Measurements from ENCODE around the gene ENDOD1. TPM values are rescaled to one million over a fixed set of nuclear protein-coding genes. Genes with fewer than 3 reads are reported as not detected.

ENDOD1 gene
- total RNA-seq, 1 experiment from 2014 or later: 28.2 TPM

- no peaks in the 10 kb centered on the region; the same call in 1 of the 2 replicates for H3K4me1 ChIP-seq (ENCODE audit: control insufficient read depth, insufficient read depth, low read length)
- TF ChIP-seq POLR2AphosphoS5 (IDR thresholded peaks at IDR 0.05; ENCODE audit: low read depth, low read length): no peak
- TF ChIP-seq, protein P1, sequence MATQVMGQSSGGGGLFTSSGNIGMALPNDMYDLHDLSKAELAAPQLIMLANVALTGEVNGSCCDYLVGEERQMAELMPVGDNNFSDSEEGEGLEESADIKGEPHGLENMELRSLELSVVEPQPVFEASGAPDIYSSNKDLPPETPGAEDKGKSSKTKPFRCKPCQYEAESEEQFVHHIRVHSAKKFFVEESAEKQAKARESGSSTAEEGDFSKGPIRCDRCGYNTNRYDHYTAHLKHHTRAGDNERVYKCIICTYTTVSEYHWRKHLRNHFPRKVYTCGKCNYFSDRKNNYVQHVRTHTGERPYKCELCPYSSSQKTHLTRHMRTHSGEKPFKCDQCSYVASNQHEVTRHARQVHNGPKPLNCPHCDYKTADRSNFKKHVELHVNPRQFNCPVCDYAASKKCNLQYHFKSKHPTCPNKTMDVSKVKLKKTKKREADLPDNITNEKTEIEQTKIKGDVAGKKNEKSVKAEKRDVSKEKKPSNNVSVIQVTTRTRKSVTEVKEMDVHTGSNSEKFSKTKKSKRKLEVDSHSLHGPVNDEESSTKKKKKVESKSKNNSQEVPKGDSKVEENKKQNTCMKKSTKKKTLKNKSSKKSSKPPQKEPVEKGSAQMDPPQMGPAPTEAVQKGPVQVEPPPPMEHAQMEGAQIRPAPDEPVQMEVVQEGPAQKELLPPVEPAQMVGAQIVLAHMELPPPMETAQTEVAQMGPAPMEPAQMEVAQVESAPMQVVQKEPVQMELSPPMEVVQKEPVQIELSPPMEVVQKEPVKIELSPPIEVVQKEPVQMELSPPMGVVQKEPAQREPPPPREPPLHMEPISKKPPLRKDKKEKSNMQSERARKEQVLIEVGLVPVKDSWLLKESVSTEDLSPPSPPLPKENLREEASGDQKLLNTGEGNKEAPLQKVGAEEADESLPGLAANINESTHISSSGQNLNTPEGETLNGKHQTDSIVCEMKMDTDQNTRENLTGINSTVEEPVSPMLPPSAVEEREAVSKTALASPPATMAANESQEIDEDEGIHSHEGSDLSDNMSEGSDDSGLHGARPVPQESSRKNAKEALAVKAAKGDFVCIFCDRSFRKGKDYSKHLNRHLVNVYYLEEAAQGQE (IDR thresholded peaks at IDR 0.05; ENCODE audit: insufficient read depth in 1 of 2, low read depth in 2 of 2, low read length in 1 of 2): no peak
- TF ChIP-seq TCF7L2 (IDR thresholded peaks at IDR 0.05; ENCODE audit: low read depth, low read length): no peak
- TF ChIP-seq CTCF (IDR thresholded peaks at IDR 0.05): no peak
- no peak for TF ChIP-seq SIN3A (IDR thresholded peaks at IDR 0.05; ENCODE audit: borderline replicate concordance, insufficient read depth, low read depth, low read length)
- no peaks in the 10 kb centered on the region for H3K9me3 ChIP-seq (ENCODE audit: control insufficient read depth, insufficient read depth, low read depth, low read length)
- POLR2A ChIA-PET: no interaction called here
- no peaks in the 10 kb centered on the region for H3K27me3 ChIP-seq (ENCODE audit: control insufficient read depth, insufficient read depth, low read length)
- intact Hi-C loops (cut with micrococcal nuclease; ENCODE audit: unreplicated experiment) (no loop called here), in situ Hi-C loops (cut with HindIII; ENCODE audit: low pct_unique_long_range_greater_than_20kb, low sequenced_read_pairs) (no loop called here)
- no peak for DNase-seq (ENCODE audit: low read depth, low spot score)
- CTCF ChIA-PET: no interaction called here
- H3K27ac ChIP-seq (ENCODE audit: low read length): no peak overlapping the region
- no peak overlapping the region for H3K4me3 ChIP-seq (ENCODE audit: low read depth in 2 of 2, low read length in 2 of 2)
- no peaks in the 10 kb centered on the region for H3K36me3 ChIP-seq (ENCODE audit: control insufficient read depth, insufficient read depth, low read length)
- no TSS peak for BruUV-seq (replicated peaks)
- no peak for ATAC-seq
These were observed 43.3 kb downstream of the ENDOD1 start for GRCh38 chr11:95132956-95133355.

DNA sequence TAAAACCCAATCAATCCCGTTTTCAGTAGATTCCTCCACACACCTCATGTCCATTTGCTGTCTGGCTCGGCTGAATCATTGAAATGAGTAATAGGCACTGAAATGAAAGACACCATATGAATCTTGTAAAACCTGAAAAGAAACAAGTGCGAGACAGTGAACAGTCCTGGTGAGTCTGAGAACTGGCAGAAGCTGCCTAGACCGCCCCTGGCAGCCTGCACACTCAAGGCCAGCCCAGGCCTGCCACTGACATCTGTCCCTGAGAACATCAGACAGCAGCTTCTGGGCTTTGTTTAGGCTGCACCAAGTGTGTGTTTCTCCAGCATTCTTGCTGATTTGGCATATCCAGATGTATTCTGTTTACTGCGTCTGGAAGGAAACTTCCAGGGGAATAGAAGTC is 44.8 kb downstream of the ENDOD1 start:
- ChIA-PET CTCF (no interaction called here), POLR2A (no interaction called here)
- no peaks in the 10 kb centered on the region for H3K9me3 ChIP-seq (ENCODE audit: control insufficient read depth, insufficient read depth, low read depth, low read length)
- no peaks in the 10 kb centered on the region for H3K36me3 ChIP-seq (ENCODE audit: control insufficient read depth, insufficient read depth, low read length)
- no peak for DNase-seq (ENCODE audit: low read depth, low spot score)
- TF ChIP-seq SIN3A (IDR thresholded peaks at IDR 0.05; ENCODE audit: borderline replicate concordance, insufficient read depth, low read depth, low read length) (no peak), POLR2AphosphoS5 (IDR thresholded peaks at IDR 0.05; ENCODE audit: low read depth, low read length) (no peak), CTCF (IDR thresholded peaks at IDR 0.05) (no peak), TCF7L2 (IDR thresholded peaks at IDR 0.05; ENCODE audit: low read depth, low read length) (no peak)
- TF ChIP-seq, protein P1 (IDR thresholded peaks at IDR 0.05; ENCODE audit: insufficient read depth in 1 of 2, low read depth in 2 of 2, low read length in 1 of 2): no peak
- no peaks in the 10 kb centered on the region; the same call in 1 of the 2 replicates for H3K4me1 ChIP-seq (ENCODE audit: control insufficient read depth, insufficient read depth, low read length)
- intact Hi-C loops (cut with micrococcal nuclease; ENCODE audit: unreplicated experiment): no loop called here
- ATAC-seq: no peak
- H3K27ac ChIP-seq (ENCODE audit: low read length): no peak overlapping the region
- peaks cover under 1% of the 10 kb centered on the region; the same call in 1 of the 2 replicates for H3K27me3 ChIP-seq (ENCODE audit: control insufficient read depth, insufficient read depth, low read length)
- BruUV-seq (replicated peaks): no TSS peak
- no peak overlapping the region for H3K4me3 ChIP-seq (ENCODE audit: low read depth in 2 of 2, low read length in 2 of 2)
- in situ Hi-C loops (cut with HindIII; ENCODE audit: low pct_unique_long_range_greater_than_20kb, low sequenced_read_pairs): no loop called here
